Testis (tissue), 2 donors: ENCODE data around the gene PSMD14.

Experiments used
- POLR2A ChIP-seq: fragments of 450-650 bp; IDR thresholded peaks from one replicate; pipeline ENCODE4 v1.6.1; 2017; ENCODE audit warnings: antibody characterized with exemption, mild to moderate bottlenecking, moderate library complexity
- TF ChIP-seq, protein P1 (sequence below), 3 experiments: fragments of 450-650 bp in 2 of 3; fragments of 200-600 bp in 1 of 3; sonication (generic) in 1 of 3; IDR thresholded peaks; one replicate each; pipeline ENCODE4 v1.5.1; 2016 to 2019; ENCODE audit warnings: antibody characterized with exemption in 3 of 3, mild to moderate bottlenecking in 2 of 3, moderate library complexity in 1 of 3

DNA sequence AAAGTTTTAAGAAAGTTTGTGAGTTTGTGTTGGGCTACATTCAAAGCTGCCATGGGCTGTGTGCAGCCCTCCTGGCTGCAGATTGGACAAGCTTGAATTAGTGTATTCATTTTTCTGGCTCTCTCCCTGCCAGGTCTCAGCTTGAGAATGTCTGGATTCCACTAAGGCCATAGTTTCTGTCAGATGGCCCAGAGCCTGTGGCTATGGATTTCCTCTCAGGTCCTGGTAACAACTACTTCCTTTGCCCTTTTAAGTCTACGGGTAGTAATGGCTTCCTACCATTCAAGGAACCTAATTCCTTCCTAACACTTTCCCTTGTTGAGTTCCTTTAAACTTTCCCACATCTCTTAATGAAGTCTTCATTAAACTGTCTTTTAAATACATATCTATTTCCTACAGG lies 24.3 kb upstream of the PSMD14 start:
- TF ChIP-seq, protein P1, sequence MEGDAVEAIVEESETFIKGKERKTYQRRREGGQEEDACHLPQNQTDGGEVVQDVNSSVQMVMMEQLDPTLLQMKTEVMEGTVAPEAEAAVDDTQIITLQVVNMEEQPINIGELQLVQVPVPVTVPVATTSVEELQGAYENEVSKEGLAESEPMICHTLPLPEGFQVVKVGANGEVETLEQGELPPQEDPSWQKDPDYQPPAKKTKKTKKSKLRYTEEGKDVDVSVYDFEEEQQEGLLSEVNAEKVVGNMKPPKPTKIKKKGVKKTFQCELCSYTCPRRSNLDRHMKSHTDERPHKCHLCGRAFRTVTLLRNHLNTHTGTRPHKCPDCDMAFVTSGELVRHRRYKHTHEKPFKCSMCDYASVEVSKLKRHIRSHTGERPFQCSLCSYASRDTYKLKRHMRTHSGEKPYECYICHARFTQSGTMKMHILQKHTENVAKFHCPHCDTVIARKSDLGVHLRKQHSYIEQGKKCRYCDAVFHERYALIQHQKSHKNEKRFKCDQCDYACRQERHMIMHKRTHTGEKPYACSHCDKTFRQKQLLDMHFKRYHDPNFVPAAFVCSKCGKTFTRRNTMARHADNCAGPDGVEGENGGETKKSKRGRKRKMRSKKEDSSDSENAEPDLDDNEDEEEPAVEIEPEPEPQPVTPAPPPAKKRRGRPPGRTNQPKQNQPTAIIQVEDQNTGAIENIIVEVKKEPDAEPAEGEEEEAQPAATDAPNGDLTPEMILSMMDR (IDR thresholded peaks at IDR 0.05) = no peak
- TF ChIP-seq POLR2A = no peak
